Suprapubic skin (tissue), 4 donors: ENCODE measurements around the gene PADI6.

Experiments
- CTCF ChIP-seq, 2 donors: fragments of 200-600 bp in 1 of 2; fragments of 450-650 bp in 1 of 2; sonication (generic) in 1 of 2; IDR thresholded peaks; one replicate each; pipeline ENCODE4 v1.5.1; 2016 to 2019; ENCODE audit warnings: antibody characterized with exemption in 2 of 2, mild to moderate bottlenecking in 1 of 2, moderate library complexity in 1 of 2
- EP300 ChIP-seq: sonication (generic); formaldehyde crosslinking; IDR thresholded peaks from one replicate; pipeline ENCODE4 v1.6.1; 2017; ENCODE audit warnings: antibody characterized with exemption
- POLR2A ChIP-seq, 2 donors: fragments of 450-650 bp; IDR thresholded peaks; one replicate each; pipeline ENCODE4 v1.6.1; 2017; ENCODE audit warnings: antibody characterized with exemption in 2 of 2, mild to moderate bottlenecking in 2 of 2, moderate library complexity in 2 of 2
- POLR2AphosphoS5 ChIP-seq, 3 donors: sonication (generic); formaldehyde crosslinking; IDR thresholded peaks; one replicate each; pipeline ENCODE4 v1.6.1; 2017; ENCODE audit warnings: antibody characterized with exemption in 3 of 3

DNA sequence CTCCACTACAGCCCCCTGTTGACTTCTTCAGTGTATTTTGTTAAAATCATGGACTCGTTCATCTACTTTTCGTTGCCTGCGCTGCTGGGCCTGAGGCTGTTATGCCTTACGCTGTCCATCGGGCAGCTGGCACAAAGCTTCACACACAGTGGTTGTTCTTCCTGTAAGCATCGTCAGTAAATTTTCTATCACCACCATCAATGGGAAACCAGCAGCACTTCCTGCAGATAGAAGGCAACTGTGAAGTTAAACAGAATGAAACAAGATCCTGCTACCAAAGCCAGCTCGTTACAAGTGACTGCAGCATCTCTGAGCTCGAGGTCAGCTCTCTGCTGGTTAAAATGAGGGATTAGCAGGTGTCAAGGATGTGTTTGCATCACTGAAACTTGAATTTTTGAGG lies 21.9 kb upstream of the PADI6 start:
- TF ChIP-seq CTCF (IDR thresholded peaks at IDR 0.05) (no peak), EP300 (no peak), POLR2A (IDR thresholded peaks at IDR 0.05) (no peak), POLR2AphosphoS5 (IDR thresholded peaks at IDR 0.05) (no peak)
